Upper lobe of left lung (tissue), 6 donors: ENCODE measurements around the gene U2AF1L4. TPM values are rescaled to one million over a fixed set of nuclear protein-coding genes. Genes with fewer than 3 reads are reported as not detected.

Experiments
- ATAC-seq, 2 donors: fragments of 200-7000 bp; cut with Tn5 transposase; one replicate each; pipeline ENCODE4 v1.9.1; 2022; ENCODE audit warnings: mild to moderate bottlenecking in 2 of 2, moderate library complexity in 2 of 2; ENCODE audit not compliant: low FRiP score in 2 of 2
- DNase-seq, 2 donors: peaks; one replicate each; pipeline ENCODE4 v3.0.0-alpha.2; 2019 to 2020
- H3K27ac ChIP-seq, 4 donors: fragments of 200-600 bp; sonication (generic); one replicate each; pipeline ENCODE4 v1.5.1; 2016 to 2019
- H3K27me3 ChIP-seq, 4 donors: fragments of 200-600 bp; sonication (generic); one replicate each; pipeline ENCODE4 v1.5.1; 2017 to 2019
- H3K36me3 ChIP-seq, 4 donors: fragments of 200-600 bp; sonication (generic); one replicate each; pipeline ENCODE4 v1.5.1; 2016 to 2019
- H3K4me1 ChIP-seq, 4 donors: fragments of 200-600 bp; sonication (generic); one replicate each; pipeline ENCODE4 v1.5.1; 2018 to 2019
- H3K4me3 ChIP-seq, 4 donors: fragments of 200-600 bp; sonication (generic); one replicate each; pipeline ENCODE4 v1.5.1; 2017 to 2019; ENCODE audit warnings: mild to moderate bottlenecking in 2 of 4, moderate library complexity in 1 of 4
- H3K9me3 ChIP-seq, 4 donors: fragments of 200-600 bp; sonication (generic); one replicate each; pipeline ENCODE4 v1.5.1; 2018 to 2019
- CTCF ChIP-seq, 6 experiments: fragments of 450-650 bp in 4 of 6; fragments of 200-600 bp in 2 of 6; sonication (generic) in 2 of 6; IDR thresholded peaks; one replicate each; pipeline ENCODE4 v1.5.1; 2016 to 2019; ENCODE audit warnings: antibody characterized with exemption in 6 of 6
- EP300 ChIP-seq, 4 donors: sonication (generic); formaldehyde crosslinking; IDR thresholded peaks; one replicate each; pipeline ENCODE4 v1.5.1; 2017; ENCODE audit warnings: antibody characterized with exemption in 4 of 4, control low read depth in 2 of 4
- POLR2A ChIP-seq, 4 donors: fragments of 450-650 bp; IDR thresholded peaks; one replicate each; pipeline ENCODE4 v1.5.1; 2016 to 2017; ENCODE audit warnings: antibody characterized with exemption in 4 of 4, mild to moderate bottlenecking in 2 of 4
- POLR2AphosphoS5 ChIP-seq, 2 donors: sonication (generic); formaldehyde crosslinking; IDR thresholded peaks; one replicate each; pipeline ENCODE4 v1.5.1; 2017; ENCODE audit warnings: antibody characterized with exemption in 2 of 2
- WGBS, 2 donors: methylation state at CpG; one replicate each; pipeline ENCODE4 v1.1.5; 2017 to 2018; 5-methylcytosine and 5-hydroxymethylcytosine counted together
- total RNA-seq, 6 donors: library from RNA; depleted of rRNA in 4 of 6; stranded (reverse); fragments of >200 nt in 4 of 6; gene quantifications; one replicate each; pipeline versions ENCODE4 v1.1.0 to v1.2.1, GENCODE V29; 2016 to 2021
- donor health status: DM: no; HTN: no; CAD: no; lungs with moderate emphysema.
- donor health status: DM: no; HTN: yes; CAD: no; lungs with severe emphysema.

Gene U2AF1L4
- total RNA-seq, 6 donors from 2014 or later: 8.5 to 157 (median 22.0) TPM

GRCh38 chr19:35791814-35792279 is 46.6 kb upstream of the U2AF1L4 start:
- 93% methylated on average over 9 of the region's 9 CpGs; no CpG with 5 or more reads in 1 of the 2 donors for WGBS, 2 donors
- Histone ChIP-seq H3K27ac (no peak overlapping the region), H3K9me3 (no peaks in the 10 kb centered on the region), H3K4me1 (no peaks in the 10 kb centered on the region), H3K4me3 (no peak overlapping the region), H3K36me3 (no peaks in the 10 kb centered on the region), H3K27me3 (peaks cover 0 to 5% (median 0%) of the 10 kb centered on the region in 4 donors)
- ATAC-seq (no peak), DNase-seq (no peak)
- no peak for TF ChIP-seq POLR2A (IDR thresholded peaks at IDR 0.05)
- no peak for TF ChIP-seq CTCF (IDR thresholded peaks at IDR 0.05)
- no peak for TF ChIP-seq POLR2AphosphoS5 (IDR thresholded peaks at IDR 0.05)
- no peak for TF ChIP-seq EP300 (IDR thresholded peaks at IDR 0.05)

GRCh38 chr19:35790981-35791813 is 46.0 kb upstream of the U2AF1L4 start:
- Histone ChIP-seq H3K4me3 (no peak overlapping the region), H3K36me3 (peaks cover 0 to 2% (median 0%) of the 10 kb centered on the region in 4 donors), H3K27ac (no peak overlapping the region), H3K27me3 (no peaks in the 10 kb centered on the region), H3K4me1 (no peaks in the 10 kb centered on the region), H3K9me3 (no peaks in the 10 kb centered on the region)
- WGBS, 2 donors: 71 to 100% methylated on average over 2 to 19 of the region's 20 CpGs
- ATAC-seq (no peak), DNase-seq (peak in 1 of 2 donors; percentile 74)
- TF ChIP-seq EP300 (IDR thresholded peaks at IDR 0.05) (no peak), CTCF (IDR thresholded peaks at IDR 0.05) (no peak), POLR2A (IDR thresholded peaks at IDR 0.05) (no peak), POLR2AphosphoS5 (IDR thresholded peaks at IDR 0.05) (no peak)

- TF ChIP-seq POLR2AphosphoS5 (IDR thresholded peaks at IDR 0.05): no peak
- ATAC-seq (no peak), DNase-seq (peak in 1 of 2 donors; percentile 72)
- Histone ChIP-seq H3K4me3 (no peak overlapping the region), H3K4me1 (no peaks in the 10 kb centered on the region), H3K36me3 (peaks cover 0 to 9% (median 2%) of the 10 kb centered on the region in 4 donors), H3K27ac (no peak overlapping the region), H3K27me3 (no peaks in the 10 kb centered on the region), H3K9me3 (no peaks in the 10 kb centered on the region)
- 88 to 96% methylated on average over 5 to 11 of the region's 19 CpGs for WGBS, 2 donors
Observed at GRCh38 chr19:35789978-35790944, 45.0 kb upstream of the U2AF1L4 start.

- WGBS, 2 donors: 94 to 98% methylated on average over 4 to 11 of the region's 11 CpGs
- Histone ChIP-seq H3K4me3 (no peak overlapping the region), H3K27me3 (no peaks in the 10 kb centered on the region), H3K27ac (no peak overlapping the region), H3K36me3 (peaks cover 0 to 15% (median 5%) of the 10 kb centered on the region in 4 donors), H3K9me3 (no peaks in the 10 kb centered on the region), H3K4me1 (no peaks in the 10 kb centered on the region)
- ATAC-seq: no peak
- DNase-seq: peak in 1 of 2 donors; percentile 70
- TF ChIP-seq POLR2A (IDR thresholded peaks at IDR 0.05) (no peak), POLR2AphosphoS5 (IDR thresholded peaks at IDR 0.05) (no peak), CTCF (IDR thresholded peaks at IDR 0.05) (no peak), EP300 (IDR thresholded peaks at IDR 0.05) (no peak)
Observed at GRCh38 chr19:35789195-35789977, 44.2 kb upstream of the U2AF1L4 start.
